ENCODE data around the gene HMOX1.

The HMOX1 gene

GRCh38 chr22:35384527-35384926, 3.6 kb downstream of the HMOX1 start:
- no peak for TF ChIP-seq CTCF (conservative IDR thresholded peaks at IDR 0.05)
- H3K27ac ChIP-seq: no peak overlapping the region

GRCh38 chr22:35384975-35385588, 4.2 kb downstream of the HMOX1 start:
- TF ChIP-seq CTCF (conservative IDR thresholded peaks at IDR 0.05): no peak
- H3K27ac ChIP-seq: no peak overlapping the region

GRCh38 chr22:35386670-35387288, 5.9 kb downstream of the HMOX1 start:
- no peak for TF ChIP-seq CTCF (conservative IDR thresholded peaks at IDR 0.05)
- no peak overlapping the region for H3K27ac ChIP-seq

GRCh38 chr22:35390933-35391332, 10.0 kb downstream of the HMOX1 start:
- H3K27ac ChIP-seq: no peak overlapping the region
- TF ChIP-seq CTCF (conservative IDR thresholded peaks at IDR 0.05): no peak

GRCh38 chr22:35392357-35392756, 11.5 kb downstream of the HMOX1 start:
- no peak for TF ChIP-seq CTCF (conservative IDR thresholded peaks at IDR 0.05)
- H3K27ac ChIP-seq: peak overlapping the region; percentile 41

GRCh38 chr22:35393116-35394010, 12.5 kb downstream of the HMOX1 start:
- TF ChIP-seq CTCF (conservative IDR thresholded peaks at IDR 0.05): no peak
- no peak overlapping the region for H3K27ac ChIP-seq

GRCh38 chr22:35394011-35394312, 13.1 kb downstream of the HMOX1 start:
- no peak overlapping the region for H3K27ac ChIP-seq
- no peak for TF ChIP-seq CTCF (conservative IDR thresholded peaks at IDR 0.05)
